SU-DHL-6 (cell line): ENCODE results near the gene CTDSPL2.

ENCODE experiments used
- EZH2phosphoT487 ChIP-seq: fragments of 200-600 bp; sonication (generic), shearing (Covaris generic); conservative IDR thresholded peaks from 2 replicates; pipeline ENCODE4 v1.6.1; 2018; ENCODE audit warnings: mild to moderate bottlenecking, antibody characterized with exemption, low read length, moderate library complexity, mixed read lengths
- TF ChIP-seq, protein P1 (sequence below): fragments of 200-600 bp; sonication (generic); IDR thresholded peaks from one replicate; pipeline ENCODE4 v1.5.1; 2017; ENCODE audit warnings: antibody characterized with exemption, mild to moderate bottlenecking, low read length, moderate library complexity; ENCODE audit not compliant: insufficient read depth, poor library complexity, severe bottlenecking

DNA sequence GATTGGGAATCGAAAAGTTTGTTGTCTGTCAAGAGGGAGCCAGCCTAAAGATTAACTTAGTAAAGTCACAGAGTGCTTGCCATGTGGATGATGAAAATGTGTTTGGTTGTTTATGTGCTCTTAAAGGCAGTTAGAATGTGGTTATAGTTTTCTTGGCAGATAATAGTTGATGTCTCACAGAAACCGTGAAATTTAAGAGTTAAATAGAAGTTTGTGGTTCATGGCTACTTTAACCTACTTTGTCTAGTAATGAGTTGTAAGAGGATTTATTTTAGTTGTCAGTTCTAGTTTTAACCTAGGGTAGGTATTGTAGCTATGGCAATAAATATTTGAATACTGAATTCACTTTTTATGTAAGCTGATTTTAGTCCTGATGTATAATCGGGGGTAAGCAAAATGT, 73.1 kb downstream of the CTDSPL2 start:
- TF ChIP-seq, protein P1, sequence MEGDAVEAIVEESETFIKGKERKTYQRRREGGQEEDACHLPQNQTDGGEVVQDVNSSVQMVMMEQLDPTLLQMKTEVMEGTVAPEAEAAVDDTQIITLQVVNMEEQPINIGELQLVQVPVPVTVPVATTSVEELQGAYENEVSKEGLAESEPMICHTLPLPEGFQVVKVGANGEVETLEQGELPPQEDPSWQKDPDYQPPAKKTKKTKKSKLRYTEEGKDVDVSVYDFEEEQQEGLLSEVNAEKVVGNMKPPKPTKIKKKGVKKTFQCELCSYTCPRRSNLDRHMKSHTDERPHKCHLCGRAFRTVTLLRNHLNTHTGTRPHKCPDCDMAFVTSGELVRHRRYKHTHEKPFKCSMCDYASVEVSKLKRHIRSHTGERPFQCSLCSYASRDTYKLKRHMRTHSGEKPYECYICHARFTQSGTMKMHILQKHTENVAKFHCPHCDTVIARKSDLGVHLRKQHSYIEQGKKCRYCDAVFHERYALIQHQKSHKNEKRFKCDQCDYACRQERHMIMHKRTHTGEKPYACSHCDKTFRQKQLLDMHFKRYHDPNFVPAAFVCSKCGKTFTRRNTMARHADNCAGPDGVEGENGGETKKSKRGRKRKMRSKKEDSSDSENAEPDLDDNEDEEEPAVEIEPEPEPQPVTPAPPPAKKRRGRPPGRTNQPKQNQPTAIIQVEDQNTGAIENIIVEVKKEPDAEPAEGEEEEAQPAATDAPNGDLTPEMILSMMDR: no peak
- no peak for TF ChIP-seq EZH2phosphoT487
